ENCODE results near the gene KSR2. TPM values are rescaled to one million over a fixed set of nuclear protein-coding genes. Genes with fewer than 3 reads are reported as not detected.

The KSR2 gene
- total RNA-seq, 4 donors from 2014 or later = 1.2 to 11.0 (median 2.2) TPM

GRCh38 chr12:117903110-117903840, 65.5 kb downstream of the KSR2 start:
- H3K27me3 ChIP-seq = no peaks in the 10 kb centered on the region
- H3K27ac ChIP-seq = no peak overlapping the region
- H3K36me3 ChIP-seq = no peaks in the 10 kb centered on the region
- DNase-seq = no peak
- 79 to 83% methylated on average over 3 of the region's 3 CpGs for WGBS, 2 donors
- no peaks in the 10 kb centered on the region for H3K9me3 ChIP-seq
- TF ChIP-seq POLR2A (IDR thresholded peaks at IDR 0.05) (no peak), CTCF (IDR thresholded peaks at IDR 0.05) (no peak)
- H3K4me3 ChIP-seq (replicated peaks in 1 of 3) = no peak overlapping the region
- H3K4me1 ChIP-seq = no peaks in the 10 kb centered on the region
- intact Hi-C loops (cut with DNase I) = no loop called here

GRCh38 chr12:117901631-117902030, 67.2 kb downstream of the KSR2 start:
- WGBS, 2 donors = 90 to 94% methylated on average over 8 of the region's 8 CpGs
- H3K4me1 ChIP-seq = peaks cover 0 to 4% of the 10 kb centered on the region in 2 donors
- no peaks in the 10 kb centered on the region for H3K27me3 ChIP-seq
- no peak overlapping the region for H3K27ac ChIP-seq
- no peaks in the 10 kb centered on the region for H3K36me3 ChIP-seq
- H3K4me3 ChIP-seq (replicated peaks in 1 of 3) = no peak overlapping the region
- no peak for DNase-seq
- no peaks in the 10 kb centered on the region for H3K9me3 ChIP-seq
- intact Hi-C loops (cut with DNase I) = no loop called here
- TF ChIP-seq CTCF (IDR thresholded peaks at IDR 0.05) = no peak
- TF ChIP-seq POLR2A (IDR thresholded peaks at IDR 0.05) = no peak

- H3K4me3 ChIP-seq (replicated peaks in 1 of 3) = no peak overlapping the region
- WGBS, 2 donors = 93 to 94% methylated on average over 4 of the region's 4 CpGs
- no peak for TF ChIP-seq CTCF (IDR thresholded peaks at IDR 0.05)
- no peak for TF ChIP-seq POLR2A (IDR thresholded peaks at IDR 0.05)
- H3K9me3 ChIP-seq = no peaks in the 10 kb centered on the region
- peaks cover 0 to 4% of the 10 kb centered on the region in 2 donors for H3K4me1 ChIP-seq
- intact Hi-C loops (cut with DNase I) = no loop called here
- no peak overlapping the region for H3K27ac ChIP-seq
- no peaks in the 10 kb centered on the region for H3K27me3 ChIP-seq
- DNase-seq = no peak
- H3K36me3 ChIP-seq = no peaks in the 10 kb centered on the region
These were observed 68.2 kb downstream of the KSR2 start for GRCh38 chr12:117900561-117900960.

- intact Hi-C loops (cut with DNase I) = no loop called here
- peak; percentile 40 to 41 for DNase-seq
- Histone ChIP-seq H3K4me1 (peaks cover 0 to 4% of the 10 kb centered on the region in 2 donors), H3K4me3 (replicated peaks in 1 of 3) (no peak overlapping the region), H3K27ac (peak overlapping the region in 1 of 3 donors; percentile 10), H3K36me3 (no peaks in the 10 kb centered on the region), H3K27me3 (no peaks in the 10 kb centered on the region), H3K9me3 (no peaks in the 10 kb centered on the region)
- WGBS, 2 donors = 61 to 70% methylated on average over 14 of the region's 14 CpGs
- TF ChIP-seq CTCF (IDR thresholded peaks at IDR 0.05) (no peak), POLR2A (IDR thresholded peaks at IDR 0.05) (no peak)
These were observed 71.2 kb downstream of the KSR2 start for GRCh38 chr12:117897372-117898161.

GRCh38 chr12:117896009-117896408, 72.8 kb downstream of the KSR2 start:
- H3K27ac ChIP-seq = no peak overlapping the region
- TF ChIP-seq POLR2A (IDR thresholded peaks at IDR 0.05) = no peak
- TF ChIP-seq CTCF (IDR thresholded peaks at IDR 0.05) = no peak
- H3K27me3 ChIP-seq = no peaks in the 10 kb centered on the region
- H3K9me3 ChIP-seq = no peaks in the 10 kb centered on the region
- H3K36me3 ChIP-seq = no peaks in the 10 kb centered on the region
- no peak for DNase-seq
- intact Hi-C loops (cut with DNase I) = no loop called here
- no peak overlapping the region for H3K4me3 ChIP-seq (replicated peaks in 1 of 3)
- peaks cover 0 to 4% of the 10 kb centered on the region in 2 donors for H3K4me1 ChIP-seq
- 100% methylated on average over 1 of the region's 1 CpG for WGBS, 2 donors
